Erythroblast (primary cell): ENCODE measurements around the gene RPGRIP1L.

Experiments used
- GATA1 ChIP-seq: IDR thresholded peaks from 2 replicates; pipeline ENCODE4 v1.6.1; 2011; ENCODE audit warnings: low read depth, mild to moderate bottlenecking, control low read depth, low read length, moderate library complexity
- POLR2A ChIP-seq: IDR thresholded peaks from 2 replicates; pipeline ENCODE4 v1.6.1; 2011; ENCODE audit warnings: mild to moderate bottlenecking, low read length

GRCh38 chr16:53707671-53708070, 4.0 kb upstream of the RPGRIP1L start:
- TF ChIP-seq POLR2A (no peak), GATA1 (no peak)
